Hepatocyte (in vitro differentiated cells): ENCODE data around the gene WDFY2. TPM values are rescaled to one million over a fixed set of nuclear protein-coding genes. Genes with fewer than 3 reads are reported as not detected.

Experiments used
- DNase-seq: peaks from one replicate; pipeline ENCODE4 v3.0.0-alpha.2; 2016; ENCODE audit warnings: low spot score
- H2AFZ ChIP-seq: fragments of 200-600 bp; sonication (generic); 2 replicates; pipeline ENCODE4 v1.6.0; 2016; ENCODE audit warnings: antibody characterized with exemption, mild to moderate bottlenecking
- H3K27ac ChIP-seq: fragments of 200-600 bp; sonication (generic); 2 replicates; pipeline ENCODE4 v1.5.1; 2016; ENCODE audit warnings: mild to moderate bottlenecking
- H3K27me3 ChIP-seq: fragments of 200-600 bp; sonication (generic); 2 replicates; pipeline ENCODE4 v1.6.1; 2016
- H3K36me3 ChIP-seq: fragments of 200-600 bp; sonication (generic); replicated peaks from 2 replicates; pipeline ENCODE4 v1.5.1; 2016; ENCODE audit warnings: low read depth; ENCODE audit not compliant: insufficient read depth
- H3K4me1 ChIP-seq: fragments of 200-600 bp; sonication (generic); 2 replicates; pipeline ENCODE4 v1.5.1; 2016; ENCODE audit warnings: mild to moderate bottlenecking, moderate library complexity; ENCODE audit not compliant: insufficient read depth
- H3K4me2 ChIP-seq: fragments of 200-600 bp; sonication (generic); 2 replicates; pipeline ENCODE4 v1.6.0; 2016
- H3K4me3 ChIP-seq: fragments of 200-600 bp; sonication (generic); 2 replicates; pipeline ENCODE4 v1.5.1; 2016; ENCODE audit warnings: mild to moderate bottlenecking
- H3K79me2 ChIP-seq: fragments of 200-600 bp; sonication (generic); 2 replicates; pipeline ENCODE4 v1.6.0; 2017; ENCODE audit warnings: mild to moderate bottlenecking
- H3K9me2 ChIP-seq: fragments of 200-600 bp; sonication (generic); replicated peaks from 2 replicates; pipeline ENCODE4 v1.6.0; 2017; ENCODE audit warnings: mild to moderate bottlenecking; ENCODE audit not compliant: insufficient read depth
- H3K9me3 ChIP-seq: fragments of 200-600 bp; sonication (generic); 2 replicates; pipeline ENCODE4 v1.5.1; 2016; ENCODE audit warnings: low read depth, mild to moderate bottlenecking
- H4K20me1 ChIP-seq: fragments of 200-600 bp; sonication (generic); 2 replicates; pipeline ENCODE4 v1.6.0; 2016; ENCODE audit warnings: mild to moderate bottlenecking; ENCODE audit not compliant: insufficient read depth, poor library complexity, severe bottlenecking
- CTCF ChIP-seq: fragments of 200-600 bp; sonication (generic); IDR thresholded peaks from 2 replicates; pipeline ENCODE4 v1.5.1; 2016; ENCODE audit warnings: antibody characterized with exemption, mild to moderate bottlenecking; ENCODE audit not compliant: poor library complexity
- EZH2 ChIP-seq: fragments of 200-600 bp; sonication (generic); IDR thresholded peaks from 2 replicates; pipeline ENCODE4 v1.6.1; 2016; ENCODE audit warnings: antibody characterized with exemption, mild to moderate bottlenecking, borderline replicate concordance
- EZH2phosphoT487 ChIP-seq: fragments of 200-600 bp; sonication (generic); IDR thresholded peaks from one replicate; pipeline ENCODE4 v1.6.1; 2018; ENCODE audit warnings: antibody characterized with exemption, mild to moderate bottlenecking, low read depth, moderate library complexity; ENCODE audit not compliant: unreplicated experiment, severe bottlenecking
- WGBS: methylation state at CpG from one replicate; pipeline ENCODE4 v1.1.6; 2016; ENCODE audit warnings: low lambda C conversion rate; ENCODE audit errors: missing lambda C conversion rate; 5-methylcytosine and 5-hydroxymethylcytosine counted together
- polyA plus RNA-seq: library from polyadenylated mRNA; unstranded; fragments of >200 nt; fragmentation: Nextera tagmentation; extraction: Ambion mirVana; gene quantifications from 2 replicates; pipeline ENCODE4 v1.2.1, GENCODE V29; 2016
- total RNA-seq: library from RNA; depleted of rRNA; stranded (reverse); fragments of >200 nt; gene quantifications from 2 replicates; pipeline ENCODE4 v1.2.3, GENCODE V29; 2014

The WDFY2 gene
- total and polyA plus RNA-seq, 2 experiments from 2014 or later = 9.0 to 9.1 TPM

- Histone ChIP-seq H3K4me2 (no peak overlapping the region), H4K20me1 (no peaks in the 10 kb centered on the region)
These were observed 114.1 kb downstream of the WDFY2 start for GRCh38 chr13:51698352-51698751.

GRCh38 chr13:51704399-51705313, 120.4 kb downstream of the WDFY2 start:
- Histone ChIP-seq H2AFZ (no peak overlapping the region), H3K4me1 (no peaks in the 10 kb centered on the region), H3K36me3 (no peaks in the 10 kb centered on the region), H3K9me2 (no peaks in the 10 kb centered on the region), H3K27me3 (no peaks in the 10 kb centered on the region), H3K4me3 (no peak overlapping the region), H3K79me2 (no peaks in the 10 kb centered on the region), H3K9me3 (no peaks in the 10 kb centered on the region), H3K4me2 (no peak overlapping the region), H3K27ac (no peak overlapping the region), H4K20me1 (no peaks in the 10 kb centered on the region)
- WGBS = 86% methylated on average over 3 of the region's 3 CpGs
- DNase-seq = no peak
- TF ChIP-seq EZH2phosphoT487 (no peak), CTCF (no peak), EZH2 (no peak)

More at GRCh38 chr13:51698352-51698751, 114.1 kb downstream of the WDFY2 start:
- no peak for DNase-seq
- WGBS = 89% methylated on average over 3 of the region's 3 CpGs
- TF ChIP-seq EZH2 (no peak), EZH2phosphoT487 (no peak), CTCF (no peak)
- Histone ChIP-seq H3K9me2 (no peaks in the 10 kb centered on the region), H3K4me3 (no peak overlapping the region), H3K9me3 (no peaks in the 10 kb centered on the region), H2AFZ (no peak overlapping the region), H3K4me1 (no peaks in the 10 kb centered on the region), H3K27me3 (no peaks in the 10 kb centered on the region), H3K27ac (no peak overlapping the region), H3K79me2 (no peaks in the 10 kb centered on the region), H3K36me3 (no peaks in the 10 kb centered on the region)

GRCh38 chr13:51707461-51707860, 123.2 kb downstream of the WDFY2 start:
- Histone ChIP-seq H3K9me3 (no peaks in the 10 kb centered on the region), H3K9me2 (no peaks in the 10 kb centered on the region), H3K79me2 (no peaks in the 10 kb centered on the region), H3K4me3 (no peak overlapping the region), H2AFZ (no peak overlapping the region), H3K27ac (no peak overlapping the region), H3K4me1 (no peaks in the 10 kb centered on the region), H3K4me2 (no peak overlapping the region), H3K27me3 (no peaks in the 10 kb centered on the region), H3K36me3 (no peaks in the 10 kb centered on the region), H4K20me1 (no peaks in the 10 kb centered on the region)
- no peak for TF ChIP-seq CTCF
- no peak for TF ChIP-seq EZH2
- TF ChIP-seq EZH2phosphoT487 = no peak
- DNase-seq = no peak
